Transverse colon (tissue), 3 donors: ENCODE data around the gene ARHGAP8.

ENCODE experiments used
- EP300 ChIP-seq: sonication (generic); formaldehyde crosslinking; IDR thresholded peaks from one replicate; pipeline ENCODE4 v1.6.1; 2017; ENCODE audit warnings: antibody characterized with exemption, low read depth
- POLR2A ChIP-seq: fragments of 450-650 bp; IDR thresholded peaks from one replicate; pipeline ENCODE4 v1.6.1; 2016; ENCODE audit warnings: antibody characterized with exemption, mild to moderate bottlenecking, moderate library complexity
- TF ChIP-seq, protein P1 (sequence below), 5 experiments: fragments of 200-600 bp in 3 of 5; fragments of 450-650 bp in 2 of 5; sonication (generic) in 3 of 5; IDR thresholded peaks; 1 replicate in 2 of 5; 2 replicates in 3 of 5; pipeline ENCODE4 v1.5.1; 2016 to 2017; ENCODE audit warnings: antibody characterized with exemption in 5 of 5, inconsistent platforms in 3 of 5, mild to moderate bottlenecking in 2 of 5, moderate library complexity in 1 of 5

DNA sequence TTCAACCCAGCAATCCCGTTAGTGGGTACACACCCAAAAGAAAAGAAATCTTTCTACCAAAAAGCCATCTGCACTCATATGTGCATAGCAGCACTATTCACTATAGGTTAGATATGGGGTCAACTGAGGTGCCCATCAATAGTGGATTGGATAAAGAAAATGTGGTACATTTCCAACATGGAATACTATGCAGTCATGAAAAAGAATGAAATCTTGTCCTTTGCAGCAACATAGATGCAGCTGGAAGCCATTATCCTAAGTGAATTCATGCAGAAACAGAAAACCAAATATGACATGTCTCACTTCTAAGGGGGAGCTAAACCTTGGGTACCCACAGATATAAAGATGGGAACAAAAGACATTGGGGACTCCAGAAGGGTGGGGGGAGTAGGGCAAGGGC lies 1.9 kb upstream of the ARHGAP8 start:
- TF ChIP-seq, protein P1, sequence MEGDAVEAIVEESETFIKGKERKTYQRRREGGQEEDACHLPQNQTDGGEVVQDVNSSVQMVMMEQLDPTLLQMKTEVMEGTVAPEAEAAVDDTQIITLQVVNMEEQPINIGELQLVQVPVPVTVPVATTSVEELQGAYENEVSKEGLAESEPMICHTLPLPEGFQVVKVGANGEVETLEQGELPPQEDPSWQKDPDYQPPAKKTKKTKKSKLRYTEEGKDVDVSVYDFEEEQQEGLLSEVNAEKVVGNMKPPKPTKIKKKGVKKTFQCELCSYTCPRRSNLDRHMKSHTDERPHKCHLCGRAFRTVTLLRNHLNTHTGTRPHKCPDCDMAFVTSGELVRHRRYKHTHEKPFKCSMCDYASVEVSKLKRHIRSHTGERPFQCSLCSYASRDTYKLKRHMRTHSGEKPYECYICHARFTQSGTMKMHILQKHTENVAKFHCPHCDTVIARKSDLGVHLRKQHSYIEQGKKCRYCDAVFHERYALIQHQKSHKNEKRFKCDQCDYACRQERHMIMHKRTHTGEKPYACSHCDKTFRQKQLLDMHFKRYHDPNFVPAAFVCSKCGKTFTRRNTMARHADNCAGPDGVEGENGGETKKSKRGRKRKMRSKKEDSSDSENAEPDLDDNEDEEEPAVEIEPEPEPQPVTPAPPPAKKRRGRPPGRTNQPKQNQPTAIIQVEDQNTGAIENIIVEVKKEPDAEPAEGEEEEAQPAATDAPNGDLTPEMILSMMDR (IDR thresholded peaks at IDR 0.05): no peak
- no peak for TF ChIP-seq POLR2A
- TF ChIP-seq EP300: no peak
